HG03354 (cell line): ENCODE measurements around the gene ANXA8L1.
"Not testable (repeated sequence)": the region's sequence is repeated elsewhere in the genome, so short reads cannot be mapped to it uniquely, and the experiment has no call there.

Source experiments
- ATAC-seq: cut with Tn5 transposase; IDR thresholded peaks from one replicate; pipeline ENCODE4 v1.9.1; 2021; ENCODE audit warnings: mild to moderate bottlenecking; ENCODE audit not compliant: unreplicated experiment, poor library complexity, severe bottlenecking

ANXA8L1 gene

GRCh38 chr10:46396441-46397279, 21.1 kb downstream of the ANXA8L1 start:
- ATAC-seq, result not testable (repeated sequence)

GRCh38 chr10:46397767-46398166, 22.2 kb downstream of the ANXA8L1 start:
- ATAC-seq, result not testable (repeated sequence)

- ATAC-seq, result not testable (repeated sequence)
Measured at GRCh38 chr10:46398212-46398886, 22.8 kb downstream of the ANXA8L1 start.

GRCh38 chr10:46409556-46409955, 34.0 kb downstream of the ANXA8L1 start:
- ATAC-seq, result not testable (repeated sequence)

GRCh38 chr10:46411123-46411522, 35.5 kb downstream of the ANXA8L1 start:
- not testable (repeated sequence) for ATAC-seq

GRCh38 chr10:46412665-46413064, 37.1 kb downstream of the ANXA8L1 start:
- not testable (repeated sequence) for ATAC-seq

- ATAC-seq, result not testable (repeated sequence)
Measured at GRCh38 chr10:46415291-46415690, 39.7 kb downstream of the ANXA8L1 start.

GRCh38 chr10:46418283-46418682, 42.7 kb downstream of the ANXA8L1 start:
- not testable (repeated sequence) for ATAC-seq

GRCh38 chr10:46419570-46420379, 44.2 kb downstream of the ANXA8L1 start:
- not testable (repeated sequence) for ATAC-seq

GRCh38 chr10:46423550-46423949, 48.0 kb downstream of the ANXA8L1 start:
- not testable (repeated sequence) for ATAC-seq

GRCh38 chr10:46440942-46441341, 65.4 kb downstream of the ANXA8L1 start:
- not testable (repeated sequence) for ATAC-seq
